Hippocampal formation (tissue), 2 donors: Measurements from ENCODE around the gene CDC42.

Source experiments
- DNase-seq, 2 donors: peaks; one replicate each; lab custom pipeline; 2025; lab: John Stamatoyannopoulos, UW

The CDC42 gene

DNA sequence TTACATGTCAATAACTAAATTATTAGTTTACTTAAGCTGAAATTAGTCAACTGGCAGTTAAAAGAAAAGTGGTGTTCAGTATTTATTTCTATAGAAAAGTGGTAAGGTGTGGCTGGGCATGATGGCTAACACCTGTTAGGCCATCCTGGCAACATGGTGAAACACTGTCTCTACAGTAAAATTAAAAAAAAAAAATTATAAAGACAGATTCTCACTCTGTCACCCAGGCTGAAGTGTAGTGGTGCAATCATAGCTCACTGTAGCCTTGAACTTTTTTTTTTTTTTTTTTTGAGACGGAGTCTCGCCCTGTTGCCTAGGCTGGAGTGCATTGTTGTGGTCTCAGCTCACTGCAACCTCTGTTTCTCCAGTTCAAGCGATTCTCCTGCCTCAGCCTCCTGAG is 57.5 kb downstream of the CDC42 start:
- DNase-seq: no peak

DNA sequence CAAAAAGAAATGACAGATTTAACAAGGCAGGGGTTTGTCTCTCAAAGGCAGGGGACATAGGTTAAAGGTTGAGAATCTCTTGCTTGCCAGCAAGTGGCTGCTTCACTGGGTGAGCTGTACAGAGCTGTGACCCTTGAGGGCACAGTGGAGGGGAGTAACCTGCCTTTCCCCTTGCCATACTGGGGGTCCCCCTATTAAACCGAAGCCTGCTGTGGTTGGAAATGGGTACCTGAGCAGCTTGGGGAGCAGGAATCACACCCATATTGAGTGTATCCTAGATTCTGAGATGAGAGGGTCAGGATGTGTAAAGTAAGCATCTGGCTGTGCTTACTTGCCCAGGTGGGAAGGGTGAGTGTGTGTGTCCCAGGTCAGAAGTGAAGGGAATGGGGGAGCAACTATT is 58.6 kb downstream of the CDC42 start:
- DNase-seq: no peak

DNA sequence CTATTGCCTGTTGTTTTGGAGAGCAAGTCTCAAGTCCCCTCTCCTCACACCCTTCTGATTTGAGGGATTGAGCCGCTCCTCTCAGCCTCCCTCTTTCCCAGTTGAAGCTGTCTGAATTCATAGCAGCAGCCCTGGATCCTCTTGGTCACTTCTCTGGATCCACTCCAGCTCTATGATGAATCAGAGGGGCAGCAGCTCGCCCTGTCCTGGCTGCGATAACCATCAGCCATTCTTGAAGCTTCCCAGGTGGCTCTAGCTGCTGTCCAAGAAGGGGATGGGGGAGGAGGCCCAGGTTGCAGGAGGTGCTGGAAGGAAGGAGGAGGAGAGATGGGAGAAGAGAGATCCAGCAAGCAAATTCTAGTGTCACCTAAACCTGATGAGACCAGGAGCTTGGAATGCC is 59.1 kb downstream of the CDC42 start:
- DNase-seq: no peak

DNA sequence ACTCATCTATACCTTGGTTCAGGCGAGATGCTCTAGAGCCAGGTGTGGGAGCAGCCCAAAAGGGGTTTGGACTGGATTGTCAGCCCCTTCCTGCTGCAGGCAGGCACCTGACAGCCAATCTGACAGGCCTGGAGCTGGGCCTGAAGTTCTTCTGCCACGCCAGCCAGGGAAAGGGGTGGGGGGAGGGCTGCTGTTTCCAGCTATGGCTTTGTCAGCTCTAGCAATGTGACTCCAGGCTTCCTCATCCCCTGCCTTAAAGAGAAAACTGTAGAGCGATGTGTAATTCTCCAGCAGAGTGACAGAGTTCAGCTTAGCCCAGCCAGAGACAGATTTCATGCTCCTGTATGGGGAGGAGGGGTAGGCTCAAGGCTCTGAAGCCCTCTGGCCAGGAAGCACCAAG is 60.0 kb downstream of the CDC42 start:
- no peak for DNase-seq

DNA sequence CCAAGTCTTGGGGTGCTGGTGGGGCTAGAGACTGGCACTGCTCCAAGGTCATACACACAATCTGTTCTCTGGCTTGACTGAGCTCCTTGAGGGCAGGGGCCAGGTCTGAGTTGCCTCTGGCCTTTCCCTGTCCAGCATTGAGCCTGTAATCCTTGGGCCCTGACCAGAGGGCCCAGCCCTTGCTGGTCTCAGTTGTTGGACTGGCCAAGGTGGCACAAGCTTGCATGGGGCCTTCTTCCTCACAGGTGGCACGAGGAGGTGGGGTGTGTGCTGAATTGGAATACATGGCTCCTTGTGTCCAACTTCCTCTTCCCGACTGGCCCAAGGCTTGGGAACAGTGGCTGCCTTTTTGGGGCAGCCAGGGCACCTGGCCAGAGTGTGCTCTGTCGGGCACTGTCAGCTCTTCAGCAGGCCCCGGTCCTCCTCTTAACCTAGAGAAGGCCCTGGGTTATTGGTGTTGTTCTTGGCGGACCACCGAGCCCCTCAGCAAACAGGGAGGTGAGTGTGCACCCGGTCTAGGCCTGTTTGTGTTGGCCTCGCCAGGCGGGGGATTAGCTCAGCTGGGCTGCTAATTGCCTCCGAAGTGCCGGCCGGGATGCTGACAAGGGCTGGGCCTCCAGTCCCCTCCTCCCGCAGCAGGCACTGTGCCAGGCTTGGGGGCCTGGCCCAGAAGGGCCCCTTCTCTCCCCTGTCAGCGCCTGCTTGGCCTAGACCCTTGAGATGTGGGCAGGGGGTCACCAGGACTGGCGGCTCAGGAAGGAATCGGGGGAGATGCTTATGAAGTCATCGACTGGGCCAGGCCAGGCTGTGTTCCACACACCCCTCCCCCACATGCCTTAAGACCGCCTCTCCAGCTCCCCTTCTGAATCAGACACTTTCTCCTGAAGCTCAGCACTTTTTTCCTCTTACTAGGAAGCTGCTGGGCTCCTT is 61.8 kb downstream of the CDC42 start:
- DNase-seq: no peak

DNA sequence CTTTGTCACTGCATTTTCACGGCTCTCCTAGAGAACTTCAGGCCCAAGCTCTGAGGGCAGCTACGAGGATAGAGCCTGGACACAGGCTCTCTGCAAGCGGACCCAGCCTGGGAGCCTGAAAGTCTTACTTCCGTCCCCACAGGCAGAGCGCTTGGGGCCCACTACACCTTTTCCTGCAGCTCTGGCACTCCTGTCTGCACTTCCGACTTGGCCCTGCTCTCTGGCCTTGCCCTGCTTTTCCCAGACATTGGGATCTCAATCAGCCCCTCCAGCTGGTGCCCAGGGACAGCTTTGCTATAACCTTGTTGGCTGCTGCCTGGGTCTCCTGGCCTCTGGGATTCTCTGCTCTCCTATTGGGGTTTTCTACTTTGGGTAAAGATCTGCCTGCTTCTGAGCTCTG is 62.8 kb downstream of the CDC42 start:
- no peak for DNase-seq

DNA sequence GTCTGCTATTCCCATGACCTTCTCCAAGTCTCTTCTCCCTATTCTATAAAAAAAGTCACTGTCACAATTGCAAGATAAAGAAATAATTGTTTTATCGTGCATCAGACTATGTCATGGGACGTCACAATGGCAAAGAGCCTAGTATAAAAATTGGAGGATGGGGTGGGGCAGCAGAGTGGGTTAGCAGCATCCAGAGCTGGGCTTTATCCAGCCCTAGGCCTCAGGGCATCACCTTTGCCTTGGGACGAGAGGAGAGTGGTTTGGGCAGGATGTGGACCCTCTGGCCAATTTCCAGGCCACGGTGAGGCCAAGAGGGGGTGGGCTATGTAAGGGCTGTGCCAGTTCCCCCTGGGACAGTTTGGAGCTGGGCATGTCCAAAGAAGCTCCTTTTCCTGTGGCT is 64.7 kb downstream of the CDC42 start:
- peak; percentile 23 to 56 for DNase-seq

DNA sequence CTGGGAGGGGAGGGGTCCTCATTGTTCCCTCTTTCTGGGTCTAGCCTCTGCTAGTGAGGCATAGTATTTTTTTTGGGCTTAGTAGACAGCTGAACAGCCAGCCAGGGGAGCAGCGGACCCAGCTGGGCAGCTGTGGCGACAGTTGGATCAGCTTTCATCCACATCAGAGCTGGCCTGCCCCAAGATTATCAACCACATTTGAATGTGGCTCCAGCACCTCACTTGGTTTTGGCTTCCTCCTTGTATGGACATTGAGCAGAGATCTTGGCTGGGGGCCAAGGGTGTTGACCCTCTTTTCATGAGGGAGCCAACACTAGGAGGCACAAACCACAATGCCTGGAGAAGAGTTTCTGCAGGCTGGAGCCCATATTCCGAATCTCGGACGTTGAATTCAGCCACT is 65.3 kb downstream of the CDC42 start:
- no peak for DNase-seq

DNA sequence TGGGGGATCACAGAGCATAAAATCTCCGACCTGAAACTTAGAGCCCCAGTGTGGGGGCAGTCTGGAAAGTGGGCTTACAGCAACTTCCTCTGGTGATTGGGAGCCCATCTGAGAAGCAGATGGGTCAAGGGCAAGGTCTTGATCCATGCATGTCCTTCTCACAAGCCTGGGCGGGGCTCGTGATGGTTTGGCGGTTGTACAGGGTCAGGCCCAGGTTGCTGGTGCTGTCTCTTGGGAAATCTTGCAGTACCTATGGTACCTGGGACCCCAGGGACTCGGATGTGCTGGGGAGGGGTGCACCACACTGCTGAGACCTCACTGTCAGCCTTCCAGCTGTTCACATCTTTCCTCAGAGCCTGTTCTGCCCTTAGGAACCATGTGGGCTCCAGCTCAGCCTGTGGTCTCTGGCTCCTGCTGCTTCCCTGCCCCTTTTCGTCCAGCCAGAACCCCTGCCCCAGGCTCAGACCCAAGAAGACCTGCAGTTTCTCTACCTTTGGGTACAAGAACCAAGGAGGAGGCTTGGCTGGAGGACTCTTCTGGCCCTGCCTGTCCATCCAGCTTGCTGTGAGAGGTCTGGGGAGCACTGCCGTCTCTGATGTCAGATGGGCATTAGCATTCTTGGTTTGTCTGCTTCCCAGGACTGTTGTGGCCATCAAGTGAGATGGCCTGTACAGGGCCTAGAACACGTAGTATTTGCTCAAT is 65.9 kb downstream of the CDC42 start:
- DNase-seq: no peak

DNA sequence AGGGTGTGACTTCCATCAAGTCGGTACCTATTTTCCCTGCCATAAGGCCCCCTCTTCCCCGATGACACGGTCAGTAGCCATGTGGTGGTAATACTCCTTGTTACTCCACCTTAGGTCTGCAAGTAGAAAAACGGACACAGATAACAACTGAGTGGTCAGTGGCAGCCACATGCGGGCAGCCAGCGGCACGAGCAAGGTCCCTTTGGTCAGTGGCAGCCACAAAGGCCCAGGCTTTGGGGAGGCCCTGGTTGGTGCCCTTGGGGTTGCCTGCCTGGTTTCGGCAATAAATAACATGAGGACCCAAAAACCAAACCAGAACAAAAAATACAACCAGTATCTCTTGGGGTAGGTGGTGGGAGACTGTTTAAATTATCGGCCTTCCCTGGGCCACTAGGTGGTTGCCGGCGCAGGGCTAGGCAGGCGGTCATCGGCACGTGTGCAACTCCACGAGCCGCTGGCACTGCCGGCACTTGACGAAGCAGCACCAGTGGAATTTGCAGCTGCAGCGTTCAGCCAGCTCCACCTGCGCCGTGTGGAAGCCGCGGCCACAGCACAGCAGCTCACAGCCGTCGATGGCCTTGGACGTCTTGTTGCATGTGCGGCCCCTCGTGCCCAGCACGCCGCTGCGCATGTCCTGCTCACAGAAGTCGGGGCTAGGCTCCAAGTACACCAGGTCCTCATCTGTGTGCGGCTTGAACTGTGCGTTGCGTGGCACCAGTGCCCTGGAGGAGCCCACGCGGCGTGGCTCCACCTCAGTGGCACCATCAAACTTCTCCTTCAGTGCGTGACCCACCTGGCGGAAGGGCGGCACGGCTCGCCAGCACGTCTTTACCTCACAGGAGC is 67.3 kb downstream of the CDC42 start:
- DNase-seq: no peak

DNA sequence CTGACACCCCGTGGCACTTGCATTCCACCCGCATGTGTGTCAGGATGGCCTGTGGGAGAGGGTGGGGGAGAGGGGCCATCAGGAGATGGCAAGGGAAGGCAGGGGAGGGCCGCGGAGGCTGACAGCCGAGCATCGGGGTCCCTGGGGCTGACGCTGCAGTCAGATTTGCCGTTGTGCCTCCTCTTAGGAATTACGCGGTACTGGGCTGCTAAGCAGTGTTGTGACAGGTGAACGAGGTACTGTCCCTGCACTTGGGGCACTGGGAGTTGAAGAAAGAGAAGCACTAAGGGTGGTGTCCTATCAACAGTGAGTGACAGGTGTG is 67.9 kb downstream of the CDC42 start:
- no peak for DNase-seq

DNA sequence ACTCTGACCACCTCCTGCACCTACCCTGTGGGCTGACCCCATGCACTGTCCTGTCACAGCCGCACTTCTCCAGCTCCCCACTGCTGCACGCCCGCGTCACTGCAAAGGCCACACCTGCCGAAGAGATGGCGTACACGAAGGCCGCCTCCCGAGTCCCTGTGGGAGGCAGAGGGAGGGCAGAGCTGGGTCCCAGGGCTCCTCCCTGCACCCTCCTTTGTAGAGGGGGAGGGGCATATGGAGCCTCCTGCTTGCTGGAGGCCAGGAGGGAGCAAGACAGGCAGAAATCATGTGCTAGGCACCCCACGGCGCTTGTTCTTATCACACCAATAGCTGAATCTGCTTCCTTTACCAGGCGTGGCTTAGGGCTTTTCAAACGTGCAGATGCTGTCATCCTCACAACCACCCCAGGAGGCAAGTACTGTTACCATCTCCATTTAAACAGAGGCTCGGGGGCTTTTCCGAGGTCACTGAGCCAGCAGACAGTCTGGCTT is 69.0 kb downstream of the CDC42 start:
- no peak for DNase-seq

DNA sequence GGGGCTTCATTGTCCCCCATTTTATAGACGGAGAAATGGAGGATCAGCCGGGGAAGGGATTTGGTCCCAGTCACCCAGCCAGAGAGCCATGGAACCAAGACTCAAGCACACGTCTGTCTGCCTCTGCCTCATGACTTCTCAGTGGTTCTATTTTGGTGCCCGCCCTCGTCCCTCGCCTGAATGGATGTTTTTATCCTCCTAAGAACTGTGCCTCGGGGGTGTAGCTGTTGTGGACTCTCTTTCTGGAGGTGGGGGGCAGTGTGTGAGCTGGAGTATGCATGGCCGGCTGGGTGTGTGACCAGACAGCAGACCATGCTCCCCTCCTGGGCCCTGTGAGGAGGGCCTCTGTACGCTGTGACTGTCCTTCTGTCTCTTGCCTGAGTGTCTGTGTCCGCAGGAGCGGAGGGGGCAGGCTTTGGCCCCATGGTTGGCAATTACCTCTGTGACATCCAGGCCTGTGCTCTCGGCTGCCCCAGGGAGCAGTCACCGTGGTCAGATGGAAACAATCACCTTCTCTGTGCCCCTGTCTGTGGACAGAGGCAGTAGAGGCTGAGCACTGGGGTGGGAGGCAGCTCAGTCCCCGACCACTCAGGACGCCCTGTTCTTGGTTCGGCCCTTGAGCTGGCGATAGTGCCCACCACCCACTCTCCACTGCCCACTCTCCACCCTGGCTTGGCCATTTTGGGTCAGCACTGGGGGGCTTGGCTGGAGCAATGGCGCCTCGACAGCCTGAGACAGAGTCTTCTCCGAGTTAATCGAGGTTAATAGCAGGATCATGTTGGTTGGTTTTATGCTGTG is 70.0 kb downstream of the CDC42 start:
- no peak for DNase-seq

DNA sequence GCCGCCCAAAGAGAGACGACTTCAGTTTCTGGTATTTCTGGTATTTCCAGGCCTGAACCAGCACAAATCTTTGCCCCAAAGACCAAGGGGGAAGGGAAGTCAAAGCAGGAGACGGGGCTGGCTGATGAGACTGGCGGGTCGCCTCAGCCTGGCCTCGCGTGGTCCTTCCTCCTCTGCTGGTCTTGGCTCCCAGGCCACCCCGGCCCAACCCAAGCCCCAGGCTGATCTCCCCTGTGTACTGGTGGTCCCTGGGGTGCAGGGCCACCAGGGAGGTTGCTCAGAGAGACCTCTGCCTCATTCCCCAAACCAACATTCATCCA is 70.5 kb downstream of the CDC42 start:
- no peak for DNase-seq

DNA sequence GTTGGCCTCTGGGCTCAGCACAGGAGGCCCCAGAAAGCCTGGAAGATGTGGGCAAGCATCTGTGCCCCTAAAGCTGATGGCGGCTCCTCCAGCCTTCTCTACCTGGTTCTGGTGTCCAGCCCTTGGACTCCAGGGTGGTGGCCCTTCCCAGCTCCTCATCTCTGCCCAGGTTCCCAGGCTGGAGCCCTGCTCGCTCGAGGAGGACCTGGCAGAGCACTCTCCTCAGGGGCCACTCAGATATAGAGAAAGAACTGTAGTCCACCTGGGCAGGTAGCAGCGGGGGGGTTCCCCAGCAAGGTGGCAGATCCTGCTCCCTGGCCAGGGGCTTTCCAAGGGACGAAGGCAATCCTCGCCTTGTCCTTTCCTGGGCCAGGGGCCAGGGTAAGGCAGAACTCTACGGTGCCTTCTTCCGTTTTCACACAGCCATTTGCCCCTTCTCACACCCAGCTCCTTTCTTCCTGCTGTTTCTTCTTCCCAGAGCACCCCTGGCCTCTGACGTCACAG is 71.4 kb downstream of the CDC42 start:
- no peak for DNase-seq

DNA sequence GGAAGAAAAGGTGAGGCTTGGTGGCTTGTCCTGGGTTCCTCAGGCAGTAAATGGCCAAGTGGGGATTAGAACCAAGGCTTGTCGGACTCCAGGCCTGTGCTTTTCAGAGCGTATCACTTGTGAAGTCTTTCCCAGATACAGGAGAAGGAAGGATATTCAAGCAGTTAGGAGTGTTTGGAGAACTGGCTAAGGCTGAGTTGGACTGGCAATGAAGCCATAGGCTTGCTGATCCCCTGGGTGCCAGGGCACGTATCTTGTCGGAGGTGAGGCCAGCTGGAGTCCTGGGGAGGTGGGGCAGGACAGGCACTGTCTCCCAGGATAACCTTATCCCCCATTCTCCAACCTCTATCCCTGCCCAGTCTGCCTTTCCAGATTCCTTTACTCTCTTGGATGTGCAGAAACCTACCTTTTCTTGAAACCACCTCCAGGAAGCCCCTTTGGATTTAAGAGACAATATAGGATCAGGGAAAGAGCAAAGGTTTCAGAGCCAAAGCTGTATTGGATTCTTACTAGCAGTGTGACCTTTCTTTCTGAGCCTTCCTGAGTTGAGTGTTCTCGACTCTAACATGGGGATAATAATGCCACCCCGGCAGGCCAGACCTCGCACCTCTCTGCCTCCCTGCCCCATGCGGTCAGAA is 72.2 kb downstream of the CDC42 start:
- no peak for DNase-seq

DNA sequence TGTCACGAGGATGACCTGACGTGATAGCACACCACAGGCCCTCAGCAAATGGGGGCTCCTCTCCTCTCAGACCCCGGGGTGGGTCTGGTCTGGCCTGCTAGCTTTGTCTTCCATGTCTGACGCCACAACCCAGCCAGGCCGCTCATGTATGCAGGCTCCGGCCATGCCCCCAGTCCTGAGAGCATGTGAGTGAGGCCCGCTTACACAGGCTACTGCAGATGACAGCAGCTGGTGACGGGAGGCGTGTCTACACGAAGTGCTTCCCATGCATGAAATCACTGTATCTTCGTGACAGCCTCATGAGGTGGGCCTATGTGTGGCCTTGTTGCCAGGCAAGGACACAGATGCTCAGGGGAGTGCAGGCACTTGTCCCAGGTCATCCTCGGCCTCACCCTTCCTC is 74.0 kb downstream of the CDC42 start:
- no peak for DNase-seq

DNA sequence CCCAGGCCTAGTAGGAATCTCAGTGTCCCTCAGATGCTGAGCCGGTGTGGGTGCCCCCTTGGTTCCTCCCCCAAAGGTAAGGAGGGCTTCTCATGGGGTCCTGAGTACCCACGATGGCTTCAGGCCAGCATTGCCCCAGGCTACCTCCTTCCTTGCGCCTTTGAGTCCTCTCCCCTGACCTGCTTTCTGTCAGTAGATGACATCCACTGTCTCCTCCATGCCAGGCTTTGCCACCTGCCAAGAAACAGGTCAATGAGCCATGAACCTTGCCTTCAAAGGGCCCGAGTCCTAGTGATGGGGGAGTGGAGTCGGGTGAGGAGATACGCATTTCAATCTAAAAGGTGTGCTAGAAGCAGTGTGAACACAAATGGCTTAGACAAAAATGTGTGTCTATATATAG is 74.7 kb downstream of the CDC42 start:
- no peak for DNase-seq

DNA sequence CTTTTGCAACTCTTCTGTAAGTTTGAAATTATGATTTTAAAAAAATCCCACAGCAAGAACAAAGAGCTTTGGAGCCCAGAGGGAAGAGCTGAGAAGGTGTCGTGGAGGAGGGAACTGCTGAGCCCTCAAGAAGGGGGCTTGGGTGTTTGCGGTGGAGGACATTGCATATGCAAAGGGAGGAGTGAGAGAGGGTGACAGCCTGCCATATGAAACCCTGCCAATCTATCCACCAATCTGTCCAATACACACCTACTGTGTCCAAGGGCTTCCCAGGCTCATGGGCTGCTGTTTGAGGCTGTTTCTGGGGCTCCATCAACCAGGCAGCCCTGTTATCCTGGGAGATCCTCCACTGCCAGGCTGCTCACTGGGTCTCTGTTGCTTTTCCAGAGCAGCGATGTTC is 75.2 kb downstream of the CDC42 start:
- DNase-seq: no peak

DNA sequence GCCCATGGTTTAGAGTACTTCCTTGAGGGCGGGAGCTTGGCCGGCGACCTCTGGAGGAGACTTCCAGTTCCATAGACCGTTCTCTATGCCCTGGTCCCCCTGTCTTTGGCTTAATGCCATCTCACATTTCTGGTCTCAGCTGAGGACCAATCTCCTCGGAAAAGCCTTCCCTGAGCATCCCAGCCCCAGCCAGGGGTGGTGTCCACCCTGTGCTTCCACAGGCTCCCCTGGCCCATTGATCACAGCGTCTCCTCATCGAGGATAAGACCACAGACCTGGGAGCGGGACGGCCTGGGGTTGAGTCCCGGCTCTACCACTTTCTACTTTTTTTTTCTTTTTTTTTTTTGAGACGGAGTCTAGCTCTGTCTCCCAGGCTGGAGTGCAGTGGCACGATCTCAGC is 75.9 kb downstream of the CDC42 start:
- no peak for DNase-seq

DNA sequence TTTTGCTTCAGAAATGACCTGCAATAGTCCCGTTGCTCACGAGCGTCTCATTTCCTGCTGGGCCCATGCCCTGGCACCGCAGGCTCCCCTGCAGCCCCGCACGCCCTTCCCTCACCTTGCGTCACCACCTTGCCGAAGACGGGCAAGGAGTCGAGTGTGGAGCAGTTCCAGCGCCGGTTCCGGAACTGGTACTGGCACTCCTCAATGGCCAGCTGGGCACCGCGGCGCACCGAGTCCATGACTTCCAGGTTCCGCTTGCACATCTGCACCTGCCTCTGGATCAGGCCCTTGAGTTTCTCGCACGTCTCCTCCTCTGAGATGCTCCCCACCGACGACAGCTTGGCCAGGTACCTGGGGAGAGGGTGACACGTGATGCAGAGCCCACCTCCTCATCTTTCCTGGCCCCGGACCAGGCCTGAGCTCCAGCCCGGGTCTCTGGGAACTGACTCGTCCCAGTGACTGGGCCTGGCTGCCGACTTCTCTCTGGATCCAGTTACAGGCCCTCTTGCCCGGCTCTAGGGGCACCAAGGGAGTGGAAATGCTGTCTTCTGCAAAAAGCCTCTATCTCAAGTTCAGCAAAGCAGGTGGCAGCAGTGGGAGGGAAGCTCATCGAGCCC is 77.1 kb downstream of the CDC42 start:
- DNase-seq: no peak
